HCT116 (cell line): Measurements from ENCODE around the gene BRD7. TPM values are rescaled to one million over a fixed set of nuclear protein-coding genes. Genes with fewer than 3 reads are reported as not detected.
A peak's percentile ranks its signal among the peaks of the same experiment; 100 is the strongest.

Experiments
- ATAC-seq: fragments of 200-7000 bp; cut with Tn5 transposase; 2 replicates; pipeline ENCODE4 v1.9.1; 2020; ENCODE audit warnings: mild to moderate bottlenecking, moderate library complexity
- BruUV-seq: library from RNA; stranded (reverse); fragments of 400-500 nt; replicated peaks from 2 replicates; lab custom pipeline; 2021; lab: Mats Ljungman, UMichigan
- CTCF ChIA-PET: fragments of 300-600 bp; sonication (Branson Sonifier 250); formaldehyde crosslinking; loops from one replicate; lab custom pipeline; 2021; ENCODE audit warnings: antibody characterized with exemption; lab: Charles Lee
- POLR2A ChIA-PET: fragments of 300-600, 350-600 bp; sonication (Branson Sonifier 250); formaldehyde crosslinking; loops from one replicate; lab custom pipeline; 2021; ENCODE audit warnings: antibody characterized with exemption; lab: Charles Lee
- RAD21 ChIA-PET, 2 experiments: fragments of 300-600 bp; sonication (Branson Sonifier 250); formaldehyde crosslinking; loops; one replicate each; lab custom pipeline; 2023; ENCODE audit warnings: low total read pairs in 2 of 2; ENCODE audit not compliant: uncharacterized antibody in 2 of 2, unreplicated experiment in 2 of 2, low non-redundant PET in 1 of 2; lab: Charles Lee
- DNase-seq: peaks from one replicate; pipeline ENCODE4 v3.0.0-alpha.2; 2010; ENCODE audit warnings: low read depth, low spot score
- H2AFZ ChIP-seq: fragments of 200-600 bp; shearing (Covaris generic), sonication (generic); 2 replicates; pipeline ENCODE4 v1.6.1; 2017; ENCODE audit warnings: low read depth, mixed run types, mixed read lengths, antibody characterized with exemption, low read length; ENCODE audit not compliant: poor library complexity, severe bottlenecking
- H3K27ac ChIP-seq: 2 replicates; pipeline ENCODE4 v1.5.1; 2012; ENCODE audit warnings: low read depth, low read length
- H3K27me3 ChIP-seq: fragments of 200-600 bp; sonication (generic); 2 replicates; pipeline ENCODE4 v1.6.1; 2016; ENCODE audit warnings: mixed run types, low read length, mixed read lengths; ENCODE audit not compliant: insufficient read depth
- H3K36me3 ChIP-seq, 2 experiments: fragments of 200-500 bp in 1 of 2; fragments of 200-600 bp in 1 of 2; sonication (Bioruptor generic) in 1 of 2; sonication (generic) in 1 of 2; 2 replicates each; pipeline versions ENCODE4 v1.5.1 to v1.6.1; 2014 to 2016; ENCODE audit warnings: low read length in 2 of 2, inconsistent platforms in 1 of 2, mixed read lengths in 1 of 2, mixed run types in 1 of 2; ENCODE audit not compliant: insufficient read depth in 2 of 2, control insufficient read depth in 1 of 2
- H3K4me1 ChIP-seq, 2 experiments: fragments of 200-600 bp in 1 of 2; sonication (generic) in 1 of 2; 2 replicates each; pipeline versions ENCODE4 v1.5.1 to v1.6.1; 2012 to 2017; ENCODE audit warnings: low read length in 2 of 2, inconsistent platforms in 1 of 2, mild to moderate bottlenecking in 1 of 2, mixed read lengths in 1 of 2, mixed run types in 1 of 2, moderate library complexity in 1 of 2; ENCODE audit not compliant: insufficient read depth in 2 of 2, control insufficient read depth in 1 of 2
- H3K4me2 ChIP-seq: fragments of 200-600 bp; sonication (generic); 2 replicates; pipeline ENCODE4 v1.6.1; 2017; ENCODE audit warnings: mixed run types, low read length, mixed read lengths
- H3K4me3 ChIP-seq, 2 experiments: fragments of 200-600 bp in 1 of 2; sonication (generic) in 1 of 2; replicated peaks in 1 of 2; 2 replicates each; pipeline ENCODE4 v1.5.1; 2011 to 2016; ENCODE audit warnings: low read length in 2 of 2, control low read depth in 1 of 2, low read depth in 1 of 2, mild to moderate bottlenecking in 1 of 2, mixed read lengths in 1 of 2, mixed run types in 1 of 2
- H3K79me2 ChIP-seq: fragments of 200-600 bp; sonication (generic); 2 replicates; pipeline ENCODE4 v1.6.1; 2017; ENCODE audit warnings: mild to moderate bottlenecking, mixed run types, low read length, moderate library complexity, mixed read lengths; ENCODE audit not compliant: insufficient read depth
- H3K9ac ChIP-seq: fragments of 200-600 bp; sonication (generic); 2 replicates; pipeline ENCODE4 v1.6.1; 2016; ENCODE audit warnings: low read length, mixed read lengths
- H3K9me2 ChIP-seq: fragments of 200-600 bp; sonication (generic), shearing (Covaris generic); 2 replicates; pipeline ENCODE4 v1.6.1; 2017; ENCODE audit warnings: mixed run types, mild to moderate bottlenecking, moderate library complexity; ENCODE audit not compliant: insufficient read depth
- H3K9me3 ChIP-seq, 2 experiments: fragments of 200-500 bp in 1 of 2; fragments of 200-600 bp in 1 of 2; sonication (Bioruptor generic) in 1 of 2; sonication (generic) in 1 of 2; 2 replicates each; pipeline ENCODE4 v1.6.1; 2014 to 2017; ENCODE audit warnings: low read length in 2 of 2, mixed read lengths in 2 of 2, inconsistent platforms in 1 of 2, low read depth in 1 of 2, mild to moderate bottlenecking in 1 of 2, mixed run types in 1 of 2, moderate library complexity in 1 of 2; ENCODE audit not compliant: control insufficient read depth in 1 of 2, insufficient read depth in 1 of 2
- H4K20me1 ChIP-seq: fragments of 200-600 bp; sonication (generic), shearing (Covaris generic); 2 replicates; pipeline ENCODE4 v1.6.1; 2017; ENCODE audit warnings: mixed run types, mild to moderate bottlenecking, moderate library complexity; ENCODE audit not compliant: insufficient read depth
- CBX3 ChIP-seq: IDR thresholded peaks from 2 replicates; pipeline ENCODE4 v1.6.1; 2012; ENCODE audit warnings: low read depth
- CTCF ChIP-seq, 3 experiments: fragments of 200-600 bp in 1 of 3; sonication (generic) in 1 of 3; IDR thresholded peaks in 2 of 3; conservative IDR thresholded peaks in 1 of 3; 2 replicates each; pipeline ENCODE4 v1.5.1; 2012 to 2017; ENCODE audit warnings: low read depth in 2 of 3, low read length in 2 of 3, antibody characterized with exemption in 1 of 3, borderline replicate concordance in 1 of 3, control low read depth in 1 of 3, mild to moderate bottlenecking in 1 of 3, mixed read lengths in 1 of 3, mixed run types in 1 of 3, moderate library complexity in 1 of 3; ENCODE audit not compliant: insufficient read depth in 1 of 3
- EGR1 ChIP-seq: IDR thresholded peaks from 2 replicates; pipeline ENCODE4 v1.6.1; 2012; ENCODE audit warnings: low read depth
- EZH2phosphoT487 ChIP-seq: fragments of 200-600 bp; IDR thresholded peaks from 2 replicates; pipeline ENCODE4 v1.6.1; 2018; ENCODE audit warnings: antibody characterized with exemption, borderline replicate concordance
- FOSL1 ChIP-seq: IDR thresholded peaks from 2 replicates; pipeline ENCODE4 v1.6.1; 2012; ENCODE audit warnings: low read depth
- JUND ChIP-seq: IDR thresholded peaks from 2 replicates; pipeline ENCODE4 v1.6.1; 2012
- POLR2A ChIP-seq: IDR thresholded peaks from 2 replicates; pipeline ENCODE4 v1.7.0; 2011; ENCODE audit warnings: borderline replicate concordance; ENCODE audit not compliant: insufficient read depth, insufficient read length; ENCODE audit errors: extremely low read depth
- REST ChIP-seq: IDR thresholded peaks from 2 replicates; pipeline ENCODE4 v1.6.1; 2012; ENCODE audit warnings: low read depth
- SP1 ChIP-seq: IDR thresholded peaks from 2 replicates; pipeline ENCODE4 v1.6.1; 2012; ENCODE audit warnings: low read depth
- TCF7L2 ChIP-seq: IDR thresholded peaks from 2 replicates; pipeline ENCODE4 v1.7.0; 2011; ENCODE audit warnings: borderline replicate concordance, inconsistent platforms; ENCODE audit not compliant: insufficient read depth, insufficient read length; ENCODE audit errors: extremely low read depth
- intact Hi-C: fragments of 100-400 bp; cut with micrococcal nuclease; formaldehyde crosslinking; loops from 2 replicates; pipeline ENCODE4 v1.10.0; 2022
- total RNA-seq: library from RNA; stranded (reverse); gene quantifications from one replicate; pipeline ENCODE4 v1.2.1, GENCODE V29; 2021; ENCODE audit not compliant: unreplicated experiment
- TF ChIP-seq, protein P1 (sequence below): IDR thresholded peaks from 2 replicates; pipeline ENCODE4 v1.6.1; 2011; ENCODE audit warnings: mild to moderate bottlenecking, low read length, moderate library complexity; ENCODE audit not compliant: insufficient replicate concordance; ENCODE audit errors: extremely low read depth

BRD7 gene
- total RNA-seq, 1 experiment from 2014 or later = 85.4 TPM

DNA sequence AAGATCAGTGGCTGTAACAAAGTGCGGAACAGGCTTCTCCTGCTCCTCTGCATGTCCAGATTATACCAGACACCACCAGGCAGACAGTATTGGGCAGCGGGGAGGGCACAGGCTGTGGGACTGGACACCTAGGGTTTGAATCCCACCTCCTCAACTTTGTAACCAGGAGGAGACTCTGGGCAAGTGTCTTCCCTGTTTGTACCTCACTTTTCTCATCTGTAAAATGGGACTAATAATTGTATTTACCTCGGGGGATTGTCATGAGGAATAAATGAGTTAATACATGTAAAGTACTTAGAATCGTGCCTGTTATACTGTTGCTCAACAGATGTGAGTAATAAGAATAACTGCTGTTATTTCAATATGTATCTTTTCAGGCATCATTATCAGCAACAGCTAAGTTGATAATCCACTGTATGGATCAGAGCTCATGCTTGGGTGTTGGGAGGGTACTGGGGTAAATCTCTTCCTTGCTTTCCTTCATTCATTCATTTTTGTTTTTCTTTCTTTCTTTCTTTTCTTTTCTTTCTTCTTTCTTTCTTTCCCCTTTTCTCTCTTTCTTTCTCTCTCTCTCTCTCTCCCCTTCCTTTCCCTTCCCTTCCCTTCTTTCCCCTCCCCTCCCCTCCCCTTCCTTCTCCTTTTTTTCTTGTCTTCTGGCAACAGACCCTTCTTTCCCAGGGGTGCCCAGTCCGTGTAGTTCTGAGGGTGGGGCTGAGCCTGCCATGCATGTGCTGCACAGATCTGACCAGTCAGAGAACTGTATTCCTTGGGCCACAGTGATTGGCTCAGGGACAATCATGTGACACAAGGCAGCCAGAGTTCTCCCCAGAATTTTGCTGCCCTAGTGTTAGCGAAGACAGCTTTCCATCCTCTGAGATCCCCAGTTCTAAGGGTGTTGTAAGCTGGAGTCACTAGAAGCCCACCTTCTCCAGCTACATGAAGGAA is 25.3 kb upstream of the BRD7 start:
- H3K27me3 ChIP-seq = no peaks in the 10 kb centered on the region
- peaks cover 12 to 30% of the 10 kb centered on the region in 2 experiments for H3K4me1 ChIP-seq
- no peak overlapping the region for H3K4me2 ChIP-seq
- no peaks in the 10 kb centered on the region for H3K79me2 ChIP-seq
- BruUV-seq = no TSS peak
- POLR2A ChIA-PET = interaction anchor here (0.6 kb wide), 1 partner anchor 491 kb away, joined by 3 read pairs; no protein-coding TSS in a partner anchor
- H3K9ac ChIP-seq = no peak overlapping the region
- DNase-seq = no peak
- no peak overlapping the region for H3K4me3 ChIP-seq
- H2AFZ ChIP-seq = no peak overlapping the region
- H3K36me3 ChIP-seq = no peaks in the 10 kb centered on the region
- no peaks in the 10 kb centered on the region for H4K20me1 ChIP-seq
- H3K9me3 ChIP-seq = no peaks in the 10 kb centered on the region
- no peak for TF ChIP-seq TCF7L2
- TF ChIP-seq, protein P1, sequence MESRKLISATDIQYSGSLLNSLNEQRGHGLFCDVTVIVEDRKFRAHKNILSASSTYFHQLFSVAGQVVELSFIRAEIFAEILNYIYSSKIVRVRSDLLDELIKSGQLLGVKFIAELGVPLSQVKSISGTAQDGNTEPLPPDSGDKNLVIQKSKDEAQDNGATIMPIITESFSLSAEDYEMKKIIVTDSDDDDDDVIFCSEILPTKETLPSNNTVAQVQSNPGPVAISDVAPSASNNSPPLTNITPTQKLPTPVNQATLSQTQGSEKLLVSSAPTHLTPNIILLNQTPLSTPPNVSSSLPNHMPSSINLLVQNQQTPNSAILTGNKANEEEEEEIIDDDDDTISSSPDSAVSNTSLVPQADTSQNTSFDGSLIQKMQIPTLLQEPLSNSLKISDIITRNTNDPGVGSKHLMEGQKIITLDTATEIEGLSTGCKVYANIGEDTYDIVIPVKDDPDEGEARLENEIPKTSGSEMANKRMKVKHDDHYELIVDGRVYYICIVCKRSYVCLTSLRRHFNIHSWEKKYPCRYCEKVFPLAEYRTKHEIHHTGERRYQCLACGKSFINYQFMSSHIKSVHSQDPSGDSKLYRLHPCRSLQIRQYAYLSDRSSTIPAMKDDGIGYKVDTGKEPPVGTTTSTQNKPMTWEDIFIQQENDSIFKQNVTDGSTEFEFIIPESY = no peak
- no peak overlapping the region for H3K27ac ChIP-seq
- H3K9me2 ChIP-seq = no peaks in the 10 kb centered on the region
- RAD21 ChIA-PET = no interaction called here
- intact Hi-C loops = no loop called here
- CTCF ChIA-PET = no interaction called here
- peak; percentile 44 for ATAC-seq

GRCh38 chr16:50393416-50393815 is 24.6 kb upstream of the BRD7 start:
- ChIA-PET CTCF (no interaction called here), RAD21 (no interaction called here), POLR2A (no interaction called here)
- Histone ChIP-seq H2AFZ (no peak overlapping the region), H3K79me2 (no peaks in the 10 kb centered on the region), H3K36me3 (no peaks in the 10 kb centered on the region), H3K9ac (no peak overlapping the region), H3K9me3 (no peaks in the 10 kb centered on the region), H4K20me1 (no peaks in the 10 kb centered on the region), H3K27me3 (no peaks in the 10 kb centered on the region), H3K4me2 (no peak overlapping the region), H3K9me2 (no peaks in the 10 kb centered on the region), H3K4me3 (no peak overlapping the region), H3K27ac (no peak overlapping the region), H3K4me1 (peaks cover 12 to 30% of the 10 kb centered on the region in 2 experiments)
- DNase-seq (no peak), ATAC-seq (no peak)
- intact Hi-C loops = no loop called here
- no TSS peak for BruUV-seq
- TF ChIP-seq FOSL1 (no peak), EGR1 (no peak), POLR2A (no peak), SP1 (no peak), EZH2phosphoT487 (no peak), CTCF (IDR thresholded peaks at IDR 0.05 in 2 of 3, conservative IDR thresholded peaks at IDR 0.05 in 1 of 3; ENCODE audit: borderline replicate concordance in 1 of 3, insufficient read depth in 1 of 3, low read depth in 2 of 3, low read length in 2 of 3) (no peak), CBX3 (no peak), JUND (no peak), REST (no peak)
